ENCODE results near the gene NOVA2. TPM values are rescaled to one million over a fixed set of nuclear protein-coding genes. Genes with fewer than 3 reads are reported as not detected.
A peak's percentile ranks its signal among the peaks of the same experiment; 100 is the strongest.

The NOVA2 gene
- total and polyA plus RNA-seq, 9 of the 15 experiments (the other 6 are each of a cell fraction or from before 2014, with no cell fraction given), result not detected

DNA sequence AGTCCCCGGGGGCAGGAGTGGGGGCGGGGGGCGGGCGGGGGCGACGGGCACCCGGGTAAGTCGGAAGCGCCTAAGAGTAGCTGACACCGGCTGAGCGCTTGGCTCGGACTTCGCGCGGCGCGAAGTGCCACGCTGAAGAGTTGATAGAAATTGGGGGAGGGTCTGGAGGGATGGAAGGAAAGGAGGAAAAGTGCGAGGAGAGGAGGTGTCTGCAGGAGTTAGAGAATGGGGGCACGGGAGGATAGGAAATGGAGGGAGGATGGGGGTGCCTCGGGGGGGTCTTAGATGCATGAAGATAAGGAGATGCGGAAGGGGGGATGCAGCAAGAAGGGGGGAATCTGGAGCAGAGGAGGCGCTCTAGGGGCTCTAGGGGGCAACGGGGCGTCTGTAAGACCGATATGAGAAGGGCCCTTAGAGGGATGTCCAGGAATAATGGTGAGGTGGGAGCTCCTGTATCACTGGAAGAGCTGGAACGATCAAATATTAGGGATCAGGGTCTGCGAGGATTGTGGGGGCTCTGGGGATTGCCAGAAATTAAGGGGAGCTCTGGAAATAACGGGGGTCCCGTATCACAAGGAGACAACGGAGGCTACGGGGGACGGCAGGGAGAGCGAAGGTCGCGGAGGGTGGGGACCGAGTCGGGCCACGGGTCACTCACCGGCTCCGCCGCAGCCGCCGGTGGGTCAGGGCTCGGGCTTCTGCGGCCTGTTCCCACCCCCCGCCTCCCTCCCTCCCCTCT, 71.6 kb downstream of the NOVA2 start, which contains the start of gene MYPOP:
MYPOP (minus strand) TSS at position 702 of the 739 bp plus-strand sequence. CDS start 840 bp downstream, outside the sequence.
- peaks cover 6 to 25% of the 10 kb centered on the region in 2 experiments; a peak in 4 of 5 replicates for H3K4me1 ChIP-seq (replicated peaks in 1 of 2; ENCODE audit: control insufficient read depth in 2 of 2, insufficient read depth in 2 of 2, low read length in 2 of 2)
- peaks cover 20% of the 10 kb centered on the region for H3K79me2 ChIP-seq (ENCODE audit: control insufficient read depth, insufficient read depth, low read length)
- FAIRE-seq, result no peak
- DNase-seq (ENCODE audit: extremely low read depth in 1 of 4, low spot score in 3 of 4), result peak in 2 of 4 experiments; percentile 35 to 42
- peak within 1 kb of the TSS; percentile 94 for H3K4me2 ChIP-seq (ENCODE audit: insufficient read depth, low read length)
- ChIA-PET POLR2A (interaction anchor here (0.6 to 2.0 kb wide), 7 partner anchors 8 to 130 kb away, joined by 3 to 12 read pairs (median 4); partner anchors contain the start of genes IRF2BP1 and SYMPK), CTCF (ENCODE audit: low intra/inter-chr PET ratio) (no interaction called here)
- WGBS (ENCODE audit: insufficient coverage, low coverage, missing lambda C conversion rate), result 2% methylated on average over 14 of the region's 47 CpGs
- intact Hi-C loops (cut with micrococcal nuclease), result loop anchor here (1.0 kb wide), 1 partner anchor 39 kb away; the partner anchor contains the start of gene SYMPK
- H3K36me3 ChIP-seq (ENCODE audit: control insufficient read depth, insufficient read depth, low read length), result peaks cover 29% of the 10 kb centered on the region
- in situ Hi-C loops (cut with MboI), result no loop called here
- no peaks in the 10 kb centered on the region for H4K20me1 ChIP-seq (replicated peaks; ENCODE audit: control insufficient read depth, insufficient read depth, low read length)
- no peaks in the 10 kb centered on the region for H3K9me3 ChIP-seq (replicated peaks; ENCODE audit: control insufficient read depth, insufficient read depth, low read depth, low read length)
- peak within 1 kb of the TSS; percentile 66 for H3K27ac ChIP-seq (ENCODE audit: extremely low read depth, low read depth, low read length)
- no peaks in the 10 kb centered on the region for H3K9me1 ChIP-seq (ENCODE audit: control insufficient read depth, insufficient read depth, low read length)
- BruUV-seq (replicated peaks), result no TSS peak
- no peaks in the 10 kb centered on the region for H3K27me3 ChIP-seq (ENCODE audit: control insufficient read depth in 2 of 2, insufficient read depth in 2 of 2, low read length in 2 of 2)
- H3K4me3 ChIP-seq, result peak within 1 kb of the TSS; percentile 52
- ATAC-seq, result no peak
- H2AFZ ChIP-seq (ENCODE audit: low read depth, low read length), result peak within 1 kb of the TSS; percentile 93
- H3K9ac ChIP-seq (ENCODE audit: insufficient read depth in 1 of 2, low read depth in 2 of 2, low read length in 2 of 2), result peak within 1 kb of the TSS; percentile 75 to 94
- TF ChIP-seq CCNT2 (IDR thresholded peaks at IDR 0.05; ENCODE audit: borderline replicate concordance, extremely low read depth, insufficient read length, low read depth, low read length), result no peak
- TF ChIP-seq, protein P1, sequence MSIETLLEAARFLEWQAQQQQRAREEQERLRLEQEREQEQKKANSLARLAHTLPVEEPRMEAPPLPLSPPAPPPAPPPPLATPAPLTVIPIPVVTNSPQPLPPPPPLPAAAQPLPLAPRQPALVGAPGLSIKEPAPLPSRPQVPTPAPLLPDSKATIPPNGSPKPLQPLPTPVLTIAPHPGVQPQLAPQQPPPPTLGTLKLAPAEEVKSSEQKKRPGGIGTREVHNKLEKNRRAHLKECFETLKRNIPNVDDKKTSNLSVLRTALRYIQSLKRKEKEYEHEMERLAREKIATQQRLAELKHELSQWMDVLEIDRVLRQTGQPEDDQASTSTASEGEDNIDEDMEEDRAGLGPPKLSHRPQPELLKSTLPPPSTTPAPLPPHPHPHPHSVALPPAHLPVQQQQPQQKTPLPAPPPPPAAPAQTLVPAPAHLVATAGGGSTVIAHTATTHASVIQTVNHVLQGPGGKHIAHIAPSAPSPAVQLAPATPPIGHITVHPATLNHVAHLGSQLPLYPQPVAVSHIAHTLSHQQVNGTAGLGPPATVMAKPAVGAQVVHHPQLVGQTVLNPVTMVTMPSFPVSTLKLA (conservative IDR thresholded peaks at IDR 0.05), result 0 out of 4 replicates have a peak, but pooled peaks of 1 of the 2 experiments have one; percentile 5
- peak; percentile 34; the same call in 1 of the 2 replicates for TF ChIP-seq SMARCE1 (IDR thresholded peaks at IDR 0.05)
- TF ChIP-seq SRSF1 (IDR thresholded peaks at IDR 0.05; ENCODE audit: low read depth, low read length), result no peak
- TF ChIP-seq, protein P2, sequence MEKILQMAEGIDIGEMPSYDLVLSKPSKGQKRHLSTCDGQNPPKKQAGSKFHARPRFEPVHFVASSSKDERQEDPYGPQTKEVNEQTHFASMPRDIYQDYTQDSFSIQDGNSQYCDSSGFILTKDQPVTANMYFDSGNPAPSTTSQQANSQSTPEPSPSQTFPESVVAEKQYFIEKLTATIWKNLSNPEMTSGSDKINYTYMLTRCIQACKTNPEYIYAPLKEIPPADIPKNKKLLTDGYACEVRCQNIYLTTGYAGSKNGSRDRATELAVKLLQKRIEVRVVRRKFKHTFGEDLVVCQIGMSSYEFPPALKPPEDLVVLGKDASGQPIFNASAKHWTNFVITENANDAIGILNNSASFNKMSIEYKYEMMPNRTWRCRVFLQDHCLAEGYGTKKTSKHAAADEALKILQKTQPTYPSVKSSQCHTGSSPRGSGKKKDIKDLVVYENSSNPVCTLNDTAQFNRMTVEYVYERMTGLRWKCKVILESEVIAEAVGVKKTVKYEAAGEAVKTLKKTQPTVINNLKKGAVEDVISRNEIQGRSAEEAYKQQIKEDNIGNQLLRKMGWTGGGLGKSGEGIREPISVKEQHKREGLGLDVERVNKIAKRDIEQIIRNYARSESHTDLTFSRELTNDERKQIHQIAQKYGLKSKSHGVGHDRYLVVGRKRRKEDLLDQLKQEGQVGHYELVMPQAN (IDR thresholded peaks at IDR 0.05; ENCODE audit: borderline replicate concordance), result peak; percentile 34; the same call in 1 of the 2 replicates
- TF ChIP-seq, protein P3, sequence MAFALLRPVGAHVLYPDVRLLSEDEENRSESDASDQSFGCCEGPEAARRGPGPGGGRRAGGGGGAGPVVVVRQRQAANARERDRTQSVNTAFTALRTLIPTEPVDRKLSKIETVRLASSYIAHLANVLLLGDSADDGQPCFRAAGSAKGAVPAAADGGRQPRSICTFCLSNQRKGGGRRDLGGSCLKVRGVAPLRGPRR (CRISPR knock-in tag; IDR thresholded peaks at IDR 0.05), result no peak
- TF ChIP-seq KDM2B (CRISPR knock-in tag; IDR thresholded peaks at IDR 0.05), result no peak
- TF ChIP-seq MIER1 (IDR thresholded peaks at IDR 0.05; ENCODE audit: low read depth), result peak; percentile 43; the same call in 1 of the 2 replicates
- peak; percentile 30; the same call in 1 of the 2 replicates for TF ChIP-seq BCOR (IDR thresholded peaks at IDR 0.05)
- TF ChIP-seq ARID1B (IDR thresholded peaks at IDR 0.05), result 0 out of 2 replicates have a peak, but pooled peaks have one; percentile 32
- 0 out of 4 replicates have a peak, but pooled peaks of 1 of the 2 experiments have one; percentile 31 for TF ChIP-seq HDAC1 (IDR thresholded peaks at IDR 0.05)
- TF ChIP-seq, protein P4, sequence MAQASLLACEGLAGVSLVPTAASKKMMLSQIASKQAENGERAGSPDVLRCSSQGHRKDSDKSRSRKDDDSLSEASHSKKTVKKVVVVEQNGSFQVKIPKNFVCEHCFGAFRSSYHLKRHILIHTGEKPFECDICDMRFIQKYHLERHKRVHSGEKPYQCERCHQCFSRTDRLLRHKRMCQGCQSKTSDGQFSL (CRISPR knock-in tag; IDR thresholded peaks at IDR 0.05), result 0 out of 2 replicates have a peak, but pooled peaks have one; percentile 21
- TF ChIP-seq, protein P4 (tag; IDR thresholded peaks at IDR 0.05), result no peak
- TF ChIP-seq HDAC2 (IDR thresholded peaks at IDR 0.05), result 0 out of 2 replicates have a peak, but pooled peaks have one; percentile 34
- peak; percentile 26; the same call in 1 of the 2 replicates for TF ChIP-seq DPF2 (IDR thresholded peaks at IDR 0.05)
